Fibroblast of the conjunctiva (primary cell): Measurements from ENCODE around the gene NPAS3.

Source experiments
- DNase-seq: peaks from one replicate; pipeline ENCODE4 v3.0.0-alpha.2; 2010; ENCODE audit warnings: low read depth

NPAS3 gene

DNA sequence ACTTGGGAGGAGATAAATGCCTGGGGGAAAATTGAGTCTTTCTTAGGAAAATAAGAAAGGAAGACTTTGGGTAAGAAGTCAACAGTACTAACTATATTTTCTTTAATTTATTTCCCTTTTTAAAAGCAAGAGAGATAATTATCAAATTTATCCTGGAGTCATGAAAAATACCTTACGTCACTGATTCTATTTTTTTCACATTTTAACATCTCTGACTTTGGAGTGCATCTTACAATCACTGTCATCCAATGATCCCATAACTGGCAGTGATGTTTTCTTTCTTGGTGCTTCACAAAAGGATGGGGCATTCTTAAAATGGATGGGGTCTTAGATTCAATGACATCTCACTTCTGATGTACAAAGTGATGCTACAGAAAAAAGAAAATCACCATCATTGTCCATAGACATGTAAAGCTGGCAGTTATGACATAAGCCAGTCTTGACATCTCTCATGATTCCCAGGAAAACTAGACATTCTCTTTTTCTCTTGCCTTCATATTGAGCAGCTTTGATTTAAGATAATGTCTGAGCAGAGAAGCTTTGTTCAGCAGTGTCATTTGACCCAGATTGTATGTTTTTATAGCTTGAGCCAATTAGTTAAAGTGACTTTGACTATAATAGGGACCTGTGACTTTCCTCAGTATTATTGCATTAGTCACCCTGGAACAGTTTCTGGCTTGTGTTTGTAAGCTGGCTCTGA, 776.0 kb downstream of the NPAS3 start:
- DNase-seq, result no peak

DNA sequence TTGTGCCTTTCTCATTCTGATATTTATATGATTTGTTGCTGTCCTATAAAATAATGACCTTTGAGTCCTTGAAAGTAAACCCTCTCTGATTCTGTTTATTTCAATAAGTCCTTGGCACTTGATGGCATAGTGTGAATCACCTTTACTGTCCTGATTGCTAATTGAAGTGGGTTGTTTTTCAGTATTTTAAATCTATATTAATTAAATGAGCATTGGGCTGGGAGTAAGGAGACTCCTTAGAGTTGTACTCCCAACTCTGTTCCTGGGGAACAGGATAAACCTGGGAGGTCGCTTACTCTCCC, 776.5 kb downstream of the NPAS3 start:
- no peak for DNase-seq

DNA sequence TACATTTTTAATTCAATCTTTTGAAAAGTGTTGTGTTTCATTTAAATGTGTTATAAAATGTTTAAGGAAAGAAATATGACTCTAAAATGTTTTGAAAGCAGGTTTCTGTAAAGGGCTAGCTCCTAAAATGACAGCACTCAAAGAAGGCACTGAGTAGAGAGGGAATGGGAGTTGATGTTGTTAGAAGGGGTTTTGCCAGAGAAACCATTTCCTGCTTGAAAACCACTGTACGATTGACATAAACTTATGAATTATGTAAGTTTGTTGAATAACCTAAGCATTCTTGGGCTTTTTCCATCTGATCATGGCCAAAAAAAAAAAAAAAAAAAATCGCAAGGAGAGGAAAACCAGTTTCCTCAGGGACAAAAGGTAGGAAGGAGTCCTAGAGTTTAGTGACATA, 778.2 kb downstream of the NPAS3 start:
- no peak for DNase-seq

DNA sequence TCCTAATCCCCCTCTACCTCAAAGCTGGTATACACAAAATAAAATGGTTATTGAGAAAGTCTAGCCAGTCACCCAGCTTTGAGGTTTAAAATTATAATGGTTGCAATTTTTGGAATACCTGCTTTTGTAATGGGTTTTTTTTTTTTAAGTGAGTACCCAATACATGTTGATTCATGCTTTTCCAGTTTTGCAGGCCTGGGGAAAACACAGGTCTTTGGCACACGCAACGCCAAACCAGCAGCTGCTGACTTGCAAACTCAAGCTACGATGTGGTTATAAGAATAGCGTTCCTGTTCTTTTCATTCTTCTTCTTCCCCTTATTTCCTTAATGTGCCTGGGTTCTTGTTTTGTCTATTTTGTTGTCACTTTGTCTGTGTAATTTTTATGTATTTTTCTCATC, 779.2 kb downstream of the NPAS3 start:
- DNase-seq, result no peak

DNA sequence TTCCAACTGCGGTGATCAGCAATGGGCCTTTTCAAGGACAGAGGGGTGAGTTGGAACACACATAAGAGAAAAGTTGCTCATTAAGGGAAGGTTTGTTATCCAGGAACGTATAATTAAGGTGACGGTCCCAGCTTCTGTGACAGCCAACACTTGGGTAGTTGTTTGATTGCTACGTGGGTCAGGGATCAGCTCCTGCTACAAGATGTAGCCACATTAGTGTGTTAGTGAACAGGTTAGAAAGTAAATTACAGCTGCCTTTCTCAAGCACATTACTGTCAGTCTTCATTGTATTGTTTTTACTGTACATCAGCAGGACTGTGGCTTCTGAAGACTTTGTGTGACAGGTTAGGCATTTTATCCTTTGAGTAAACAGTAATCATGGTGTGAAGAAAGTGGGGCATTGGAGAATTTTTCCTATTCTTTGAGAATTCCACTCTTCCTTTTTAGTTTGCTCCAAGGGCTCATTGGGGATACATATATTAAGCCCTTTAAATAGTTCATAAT, 781.7 kb downstream of the NPAS3 start:
- no peak for DNase-seq

DNA sequence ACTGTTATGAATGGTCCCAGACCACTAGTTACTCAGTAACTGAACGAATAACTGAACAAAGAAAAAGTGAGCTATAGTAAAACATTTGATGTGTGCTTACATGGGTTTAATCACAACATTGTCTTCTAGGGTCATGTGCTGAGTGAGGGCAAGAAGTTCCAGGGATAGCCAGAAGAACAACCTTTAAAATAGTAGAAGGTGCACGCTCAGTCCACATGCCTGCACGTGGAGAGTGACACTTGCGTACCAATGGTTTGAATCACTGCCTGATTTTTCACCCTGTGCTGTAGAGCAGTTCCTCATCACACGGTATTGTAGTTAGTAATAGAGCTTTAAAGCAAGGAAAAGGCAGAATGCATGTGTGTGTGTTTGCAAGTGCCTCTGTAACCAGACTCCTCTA, 788.0 kb downstream of the NPAS3 start:
- DNase-seq, result no peak

DNA sequence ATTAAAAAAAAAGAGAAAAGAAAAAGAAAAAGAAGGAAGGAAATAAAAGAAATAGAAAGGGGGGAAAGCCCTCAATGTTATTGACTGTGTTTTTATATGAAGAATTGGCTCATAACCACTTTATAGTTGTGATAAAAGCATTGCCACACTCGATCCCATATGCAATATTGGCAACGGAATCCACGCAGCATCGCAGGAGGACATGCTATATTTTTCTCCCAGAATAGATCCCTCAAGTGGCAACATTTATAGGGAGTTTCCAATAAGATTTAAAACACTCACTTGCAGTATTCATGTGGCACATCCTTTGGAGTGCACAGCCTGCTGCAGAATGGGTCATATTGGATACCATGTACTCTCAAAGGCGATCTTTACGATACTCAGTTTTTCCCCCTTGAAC, 788.9 kb downstream of the NPAS3 start:
- no peak for DNase-seq

DNA sequence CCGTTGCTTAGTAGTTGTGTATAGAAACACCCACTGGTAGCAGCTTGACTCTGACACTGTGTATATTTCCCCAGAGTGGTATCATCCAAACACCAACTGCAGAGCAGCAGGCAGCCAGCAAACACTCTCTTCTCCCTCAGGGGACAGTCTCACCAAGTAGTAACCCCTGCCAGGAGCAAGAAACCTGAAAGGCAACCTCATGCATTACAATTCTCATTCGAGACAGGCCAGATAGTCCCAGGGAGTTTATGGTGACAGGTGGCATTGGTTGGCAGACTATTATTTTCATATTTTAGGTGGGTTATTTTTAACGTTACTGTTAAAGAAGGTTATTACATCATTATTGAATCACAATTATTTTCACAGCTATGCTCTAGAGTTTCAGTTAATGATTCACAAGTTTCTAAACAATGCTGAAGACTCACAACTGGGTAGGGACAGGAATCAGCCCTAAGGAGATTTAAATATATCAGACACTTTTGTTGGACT, 789.4 kb downstream of the NPAS3 start:
- DNase-seq, result no peak

DNA sequence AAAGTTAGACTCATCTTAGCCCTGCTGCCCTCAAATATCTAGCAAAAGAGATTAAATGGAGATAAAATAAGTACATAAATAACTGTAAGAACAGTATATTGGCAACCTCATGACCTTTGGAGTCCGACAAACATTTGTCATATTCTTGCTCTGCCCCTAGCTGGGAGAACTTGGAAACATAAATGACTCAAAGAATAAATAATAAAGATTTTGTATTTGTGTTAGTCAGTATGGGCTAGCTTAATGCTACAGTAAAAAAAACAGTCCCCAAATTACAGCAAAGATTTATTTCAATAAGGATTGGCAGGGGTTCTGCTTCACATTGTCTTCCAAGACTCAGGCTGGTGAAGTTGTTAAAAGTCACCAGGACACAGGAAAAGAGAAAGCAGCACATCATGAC, 791.5 kb downstream of the NPAS3 start:
- DNase-seq, result no peak

DNA sequence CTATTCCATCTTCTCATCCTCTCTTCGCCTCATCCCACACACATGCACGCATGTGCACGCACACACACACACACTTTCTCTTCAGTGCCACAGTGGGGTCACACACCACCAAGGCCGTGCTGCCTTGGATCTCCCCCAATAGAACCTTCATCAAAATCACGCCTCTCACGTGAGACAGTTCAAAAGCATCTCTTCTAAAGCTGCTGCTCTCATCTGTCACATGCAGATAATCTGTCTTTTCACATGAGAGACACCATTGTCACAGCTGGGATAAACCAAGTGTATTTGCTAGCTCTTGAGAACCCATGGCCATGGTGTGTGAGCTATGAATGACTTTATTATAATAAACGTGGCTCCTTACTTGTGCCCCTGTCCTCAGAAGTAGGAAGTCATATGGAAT, 793.5 kb downstream of the NPAS3 start:
- no peak for DNase-seq

DNA sequence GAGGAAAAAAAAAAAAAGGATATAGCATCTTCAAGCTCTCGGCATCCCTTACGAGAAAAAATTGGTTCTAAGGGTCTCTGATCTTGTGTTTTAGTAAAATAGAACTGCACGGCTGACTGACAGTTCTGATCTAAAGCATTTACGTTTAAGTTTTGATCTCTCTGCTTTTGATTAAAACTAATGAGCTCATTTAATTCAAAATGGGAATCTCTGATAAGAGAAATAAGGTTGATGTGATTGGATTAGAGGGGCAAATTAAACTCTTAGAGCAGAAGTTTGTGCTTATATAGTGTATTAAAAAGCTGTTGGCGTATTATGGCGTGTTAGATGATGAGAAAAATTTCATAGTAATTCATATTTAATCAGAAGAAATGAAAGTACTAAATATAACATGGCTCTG, 794.6 kb downstream of the NPAS3 start:
- DNase-seq, result no peak

DNA sequence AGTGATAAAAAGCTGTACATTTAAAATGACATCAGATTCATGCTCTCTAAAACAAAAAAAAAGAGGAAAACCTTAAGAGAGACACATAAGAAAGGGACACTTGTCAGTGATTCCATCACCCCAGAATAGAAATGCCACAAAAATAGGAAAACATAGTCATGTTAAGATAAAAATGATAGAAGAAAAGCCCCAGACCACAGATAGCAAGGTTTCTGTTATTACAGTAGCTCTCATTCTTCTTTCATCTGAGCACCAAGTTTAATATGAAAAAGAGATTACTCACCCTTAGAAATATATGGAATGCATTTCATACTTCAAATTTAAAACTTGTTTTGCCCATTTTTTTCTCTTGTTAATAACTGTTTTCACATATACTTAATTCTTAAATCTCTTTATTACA, 795.0 kb downstream of the NPAS3 start:
- DNase-seq, result no peak

DNA sequence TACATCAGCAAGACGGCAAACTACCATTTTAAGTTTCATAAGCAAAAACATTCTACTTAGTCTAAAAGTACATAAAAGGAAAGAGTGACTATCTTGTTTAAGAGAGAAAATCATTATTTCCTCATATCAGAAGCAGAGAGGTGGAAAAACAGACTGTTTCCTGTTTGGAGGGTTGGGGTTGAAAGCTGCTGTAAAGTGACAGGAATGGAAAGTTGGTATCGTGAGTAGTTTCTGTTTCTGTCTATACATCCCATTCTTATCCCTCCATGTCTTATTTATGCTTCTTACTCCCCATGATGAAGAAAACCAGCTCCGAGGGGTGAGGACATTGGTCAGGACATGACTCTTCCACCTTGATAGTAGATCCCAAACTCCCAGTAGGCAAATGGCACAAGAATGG, 795.7 kb downstream of the NPAS3 start:
- no peak for DNase-seq

DNA sequence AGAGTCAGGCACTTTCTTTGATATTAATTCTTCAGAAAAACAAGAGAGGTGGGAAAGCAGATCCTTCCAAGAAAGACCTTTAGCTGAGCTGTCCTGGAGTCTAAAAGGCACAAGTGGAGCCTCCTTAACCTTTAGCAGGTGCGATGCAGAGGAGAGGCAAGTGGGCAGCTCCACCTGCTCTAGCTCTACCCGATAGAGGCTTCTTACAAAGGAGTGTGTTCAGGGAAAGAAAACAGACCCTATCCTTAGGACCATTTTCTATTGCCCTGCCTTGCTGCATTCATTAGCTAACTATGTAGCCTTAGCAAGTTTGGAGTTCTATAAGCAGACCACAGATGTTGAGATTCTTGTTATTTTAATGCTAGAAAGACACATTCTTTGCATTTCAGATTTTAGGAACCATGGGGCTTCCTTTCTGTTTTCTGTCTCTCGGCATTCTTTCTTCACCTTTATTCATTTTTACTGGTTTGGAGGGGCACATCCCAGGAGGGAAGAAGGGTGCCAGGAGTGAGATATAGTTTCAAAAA, 797.7 kb downstream of the NPAS3 start:
- no peak for DNase-seq

DNA sequence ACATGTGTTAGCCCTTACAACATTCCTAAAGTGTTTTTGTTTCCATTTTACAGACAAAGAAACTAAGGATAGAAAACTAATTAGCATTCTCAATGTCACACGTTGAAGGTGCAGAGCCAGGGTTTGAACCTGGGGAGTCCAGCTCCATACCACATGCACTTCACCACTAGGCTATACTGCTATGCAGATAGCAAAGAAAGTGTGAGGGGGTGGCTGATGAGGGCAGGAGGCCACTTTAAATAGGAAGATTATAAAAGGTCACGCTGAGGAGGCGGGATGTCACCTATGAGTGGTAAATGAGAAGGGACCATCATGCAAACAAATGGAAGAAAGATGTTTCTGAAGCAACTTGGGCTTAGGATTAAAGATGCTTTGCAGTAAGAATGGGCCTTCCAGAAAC, 798.3 kb downstream of the NPAS3 start:
- DNase-seq, result no peak

DNA sequence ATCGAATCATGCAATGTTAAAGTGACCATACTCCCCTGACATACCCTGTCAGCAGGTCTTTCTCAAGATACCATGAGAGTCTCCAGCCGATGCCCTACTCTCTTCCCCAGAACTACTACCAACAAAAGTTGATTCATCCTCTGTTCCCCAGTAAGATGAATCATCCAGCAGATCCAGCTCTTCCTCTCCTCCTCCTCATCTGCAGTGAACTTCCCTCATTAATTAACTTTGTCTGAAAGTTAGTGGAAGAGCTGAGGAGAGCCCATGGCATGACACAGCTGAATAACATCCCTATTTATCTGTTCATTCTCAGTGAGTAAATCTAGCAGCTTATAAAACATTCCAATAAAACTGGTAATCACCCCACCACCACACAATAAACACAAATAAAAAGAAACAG, 798.8 kb downstream of the NPAS3 start:
- no peak for DNase-seq

DNA sequence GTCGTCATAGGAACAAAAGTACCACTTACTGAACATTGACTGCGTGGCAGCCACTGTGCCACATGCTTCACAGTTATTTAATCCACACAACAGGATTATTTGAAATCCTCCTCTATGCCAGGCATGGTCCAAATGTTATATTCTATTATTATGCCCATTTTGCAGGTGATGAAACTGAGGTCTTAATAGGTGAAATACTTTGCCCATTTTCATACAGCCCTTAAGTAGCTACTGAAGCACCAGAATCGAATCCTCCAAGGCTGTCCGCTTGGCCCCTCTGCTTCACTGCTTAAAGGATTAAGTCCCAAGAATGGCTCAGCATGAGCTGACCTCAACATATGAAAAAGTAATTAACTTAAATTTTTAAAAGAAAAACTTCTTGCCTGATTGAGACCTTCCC, 799.4 kb downstream of the NPAS3 start:
- no peak for DNase-seq

DNA sequence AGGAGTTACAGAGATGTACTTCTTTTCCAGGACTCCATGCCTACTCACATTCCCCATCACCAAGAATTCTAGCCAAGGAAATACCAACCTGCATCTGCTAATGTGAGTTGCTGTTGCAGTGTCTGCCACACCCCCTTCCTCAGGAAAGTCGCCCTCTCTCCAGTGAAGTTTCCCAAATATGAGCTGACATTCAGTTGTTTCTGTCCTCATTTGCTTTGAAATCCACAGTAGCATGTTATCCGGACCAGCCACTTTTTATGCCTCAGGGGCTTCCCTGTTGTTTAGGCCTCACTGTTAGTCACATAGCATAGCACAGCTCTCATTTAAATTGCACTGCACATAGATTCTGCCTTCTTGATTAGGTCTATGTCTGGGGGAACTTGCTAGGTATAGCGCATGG, 799.8 kb downstream of the NPAS3 start:
- DNase-seq, result no peak

DNA sequence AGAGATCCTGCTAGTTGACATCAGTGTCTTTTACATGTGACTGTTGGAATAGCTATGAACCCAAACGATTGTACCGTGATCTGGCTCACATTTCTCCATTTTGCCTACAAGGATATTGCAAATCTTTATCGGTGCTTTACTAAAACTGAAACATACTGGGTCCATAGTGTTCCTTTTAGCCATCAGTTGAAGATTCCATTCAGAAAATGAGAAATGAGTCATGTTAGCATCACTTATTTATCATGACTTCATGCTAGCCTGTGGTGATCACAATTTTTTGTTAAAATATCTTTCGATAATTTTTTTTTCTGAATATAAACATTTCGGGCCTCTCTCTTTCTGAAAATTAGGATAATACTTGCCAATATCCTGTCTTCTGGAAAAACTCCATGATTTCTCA, 801.9 kb downstream of the NPAS3 start:
- no peak for DNase-seq

DNA sequence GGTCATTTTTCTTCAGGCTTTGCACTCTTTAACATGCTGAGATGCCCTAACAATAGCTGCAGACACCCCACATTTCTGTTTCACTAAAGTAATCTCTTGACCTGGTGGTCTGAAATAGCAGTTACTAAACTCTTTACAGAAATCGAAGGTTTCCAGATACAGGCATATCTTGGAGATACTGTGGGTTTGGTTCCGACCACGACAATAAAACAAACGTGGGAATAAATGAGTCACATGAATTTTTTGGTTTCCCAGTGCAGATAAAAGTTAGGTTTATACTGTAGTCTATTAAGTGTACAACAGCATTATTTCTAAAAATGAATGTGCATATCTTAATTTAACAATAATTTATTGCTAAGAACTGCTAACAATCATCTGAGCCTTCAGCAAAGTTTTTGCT, 803.5 kb downstream of the NPAS3 start:
- no peak for DNase-seq

DNA sequence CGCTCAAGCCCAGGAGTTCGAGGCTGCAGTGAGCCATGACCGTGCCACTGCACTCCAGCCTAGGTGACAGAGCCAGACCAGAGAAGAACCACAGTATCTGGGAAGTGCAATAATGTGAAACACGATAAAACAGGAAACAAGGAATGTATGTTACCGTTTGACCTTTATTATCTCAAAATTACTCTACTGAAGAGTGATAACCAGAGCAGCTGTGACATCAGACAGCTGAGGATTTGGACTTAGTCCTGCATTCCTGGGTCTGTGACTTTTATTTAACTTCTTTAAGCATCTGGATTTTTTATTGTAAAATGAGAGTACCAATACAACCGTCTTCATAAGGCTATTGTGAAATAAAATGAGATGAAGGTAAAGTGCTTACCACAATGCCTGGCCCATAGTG, 806.5 kb downstream of the NPAS3 start:
- no peak for DNase-seq

DNA sequence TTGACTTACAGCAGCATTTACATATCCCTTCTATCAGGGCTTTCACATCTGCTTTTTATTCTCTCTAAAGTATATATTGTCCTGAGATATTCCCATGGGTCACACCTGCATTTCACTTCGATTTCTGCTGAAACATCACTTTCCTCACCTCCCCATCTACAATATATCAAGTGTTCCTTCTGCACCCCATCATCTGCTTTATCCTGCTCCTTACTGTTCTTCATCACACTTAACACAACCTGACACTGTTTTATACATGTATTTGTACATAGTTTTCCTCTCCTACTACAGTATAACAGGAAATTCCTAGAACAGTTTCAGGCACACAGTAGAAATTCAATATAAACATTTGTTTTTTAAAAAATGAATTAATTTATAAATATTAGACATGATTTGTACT, 809.1 kb downstream of the NPAS3 start:
- no peak for DNase-seq

DNA sequence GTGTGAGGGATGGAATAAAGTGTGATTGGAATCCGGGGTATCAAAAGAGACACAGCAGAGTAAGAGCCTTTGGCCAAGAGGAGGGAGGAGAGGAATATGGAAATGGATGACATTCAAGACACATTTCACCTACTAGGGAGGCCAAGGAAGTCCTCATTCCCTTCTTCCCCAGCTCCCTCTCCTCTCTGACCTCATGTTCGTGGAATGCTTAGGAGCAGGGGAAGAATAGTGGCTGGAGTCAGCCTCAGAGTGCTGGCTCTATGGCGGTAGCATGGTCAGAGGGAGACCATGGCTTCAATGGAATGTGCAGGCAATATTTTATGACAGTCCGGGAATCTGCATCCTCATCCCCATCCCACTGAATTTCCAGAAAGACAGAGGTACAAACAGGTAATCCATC, 815.6 kb downstream of the NPAS3 start:
- DNase-seq, result no peak

DNA sequence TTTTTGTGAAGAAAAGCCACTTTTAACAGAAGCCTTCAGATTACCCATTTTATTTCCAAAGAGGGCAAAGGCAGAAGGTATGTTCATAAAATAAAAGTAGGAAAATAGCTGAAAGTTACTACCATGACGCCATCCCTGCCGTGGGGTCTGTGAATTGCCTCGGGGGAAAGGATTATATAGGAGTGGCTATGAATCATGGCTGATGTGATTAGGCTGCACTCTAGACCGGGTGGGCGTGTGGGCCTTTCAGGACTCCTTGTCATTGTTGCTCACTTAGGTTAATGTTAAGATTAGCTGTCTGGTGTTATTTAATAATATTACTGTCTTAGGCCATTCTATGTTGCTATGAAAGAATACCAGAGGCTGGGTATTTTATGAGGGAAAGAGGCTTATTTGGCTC, 816.7 kb downstream of the NPAS3 start:
- no peak for DNase-seq
